HepG2 (cell line): ENCODE data around the gene CTRL. TPM values are rescaled to one million over a fixed set of nuclear protein-coding genes. Genes with fewer than 3 reads are reported as not detected.

Source experiments
- CREM ChIP-seq, 2 experiments: sonication (generic) in 1 of 2; formaldehyde crosslinking in 1 of 2; IDR thresholded peaks; 2 replicates each; pipeline versions ENCODE4 v1.4.0 to v1.6.1; 2016 to 2020; ENCODE audit warnings: antibody characterized with exemption in 1 of 2, mild to moderate bottlenecking in 1 of 2, missing genetic modification reagents in 1 of 2
- ELF1 ChIP-seq: sonication (generic); formaldehyde crosslinking; IDR thresholded peaks from 2 replicates; pipeline ENCODE4 v1.4.0; 2020; ENCODE audit warnings: missing genetic modification reagents
- ETV5 ChIP-seq: IDR thresholded peaks from 2 replicates; pipeline ENCODE4 v1.6.1; 2018; ENCODE audit warnings: missing biosample characterization, missing genetic modification reagents, inconsistent platforms, borderline replicate concordance
- FOSL1 ChIP-seq: sonication (generic); formaldehyde crosslinking; IDR thresholded peaks from 2 replicates; pipeline ENCODE4 v1.9.0; 2021; ENCODE audit warnings: missing genetic modification reagents, borderline replicate concordance
- HINFP ChIP-seq: sonication (generic); formaldehyde crosslinking; IDR thresholded peaks from 2 replicates; pipeline ENCODE4 v1.4.0; 2020; ENCODE audit warnings: low read depth, mild to moderate bottlenecking, missing genetic modification reagents
- MAFG ChIP-seq: sonication (generic); formaldehyde crosslinking; IDR thresholded peaks from 2 replicates; pipeline ENCODE4 v1.5.1; 2020; ENCODE audit warnings: mild to moderate bottlenecking, missing genetic modification reagents
- SP5 ChIP-seq: IDR thresholded peaks from 2 replicates; pipeline ENCODE4 v1.6.1; 2016; ENCODE audit warnings: low read depth, borderline replicate concordance
- SUZ12 ChIP-seq: fragments of 150-350 bp; IDR thresholded peaks from 2 replicates; pipeline ENCODE4 v1.6.1; 2014; ENCODE audit warnings: low read depth, low read length
- ZFY ChIP-seq: sonication (generic); formaldehyde crosslinking; IDR thresholded peaks from 2 replicates; pipeline ENCODE4 v1.4.0; 2020; ENCODE audit warnings: missing genetic modification reagents
- ZNF382 ChIP-seq: sonication (generic); formaldehyde crosslinking; IDR thresholded peaks from 2 replicates; pipeline ENCODE4 v1.5.0; 2020; ENCODE audit warnings: missing genetic modification reagents, mild to moderate bottlenecking, borderline replicate concordance
- ZNF564 ChIP-seq: sonication (generic); formaldehyde crosslinking; IDR thresholded peaks from 2 replicates; pipeline ENCODE4 v1.8.1; 2023; ENCODE audit warnings: mild to moderate bottlenecking, missing genetic modification reagents
- ZNF766 ChIP-seq: sonication (generic); formaldehyde crosslinking; IDR thresholded peaks from 2 replicates; pipeline ENCODE4 v1.5.0; 2020; ENCODE audit warnings: missing genetic modification reagents, borderline replicate concordance
- polyA plus RNA-seq, 8 experiments: library from polyadenylated mRNA; depleted of rRNA in 3 of 8; stranded (reverse) in 7 of 8; unstranded in 1 of 8; fragments of >200 nt; fragmentation: Illumina TruSeq in 4 of 8; extraction: Trizol in 4 of 8; gene quantifications; 2 replicates each; pipeline versions ENCODE4 v1.2.1 to v1.2.3, GENCODE V29; 2011 to 2016; ENCODE audit warnings: low read depth in 4 of 8, missing spikeins in 1 of 8, mixed read lengths in 1 of 8; ENCODE audit not compliant: insufficient read depth in 1 of 8
- total RNA-seq, 5 experiments: library from RNA; depleted of rRNA; stranded (reverse); fragments of >200 nt; fragmentation: Illumina TruSeq; extraction: Trizol; gene quantifications; 2 replicates each; pipeline ENCODE4 v1.2.3, GENCODE V29; 2016; ENCODE audit warnings: low read depth in 1 of 5
- TF ChIP-seq, protein P1 (sequence below): sonication (generic); formaldehyde crosslinking; IDR thresholded peaks from 2 replicates; pipeline ENCODE4 v1.4.0; 2020; ENCODE audit warnings: missing genetic modification reagents, borderline replicate concordance
- TF ChIP-seq, protein P2 (sequence below): sonication (generic); formaldehyde crosslinking; IDR thresholded peaks from 2 replicates; pipeline ENCODE4 v1.8.0; 2022; ENCODE audit warnings: mild to moderate bottlenecking, missing genetic modification reagents; ENCODE audit not compliant: insufficient replicate concordance
- TF ChIP-seq, protein P3 (sequence below): sonication (generic); formaldehyde crosslinking; IDR thresholded peaks from 2 replicates; pipeline ENCODE4 v1.8.0; 2022; ENCODE audit warnings: missing genetic modification reagents, mild to moderate bottlenecking, inconsistent platforms, borderline replicate concordance
- TF ChIP-seq, protein P4 (sequence below): sonication (generic); formaldehyde crosslinking; conservative IDR thresholded peaks from 2 replicates; pipeline ENCODE4 v1.4.0; 2020; ENCODE audit warnings: mild to moderate bottlenecking, missing genetic modification reagents, moderate library complexity

The CTRL gene
- total and polyA plus RNA-seq, 2 of the 13 experiments (the other 11 are each of a cell fraction or from before 2014, with no cell fraction given) = 1.9 to 2.7 TPM

GRCh38 chr16:67901734-67902133 is 29.9 kb downstream of the CTRL start (continued):
- TF ChIP-seq, protein P1, sequence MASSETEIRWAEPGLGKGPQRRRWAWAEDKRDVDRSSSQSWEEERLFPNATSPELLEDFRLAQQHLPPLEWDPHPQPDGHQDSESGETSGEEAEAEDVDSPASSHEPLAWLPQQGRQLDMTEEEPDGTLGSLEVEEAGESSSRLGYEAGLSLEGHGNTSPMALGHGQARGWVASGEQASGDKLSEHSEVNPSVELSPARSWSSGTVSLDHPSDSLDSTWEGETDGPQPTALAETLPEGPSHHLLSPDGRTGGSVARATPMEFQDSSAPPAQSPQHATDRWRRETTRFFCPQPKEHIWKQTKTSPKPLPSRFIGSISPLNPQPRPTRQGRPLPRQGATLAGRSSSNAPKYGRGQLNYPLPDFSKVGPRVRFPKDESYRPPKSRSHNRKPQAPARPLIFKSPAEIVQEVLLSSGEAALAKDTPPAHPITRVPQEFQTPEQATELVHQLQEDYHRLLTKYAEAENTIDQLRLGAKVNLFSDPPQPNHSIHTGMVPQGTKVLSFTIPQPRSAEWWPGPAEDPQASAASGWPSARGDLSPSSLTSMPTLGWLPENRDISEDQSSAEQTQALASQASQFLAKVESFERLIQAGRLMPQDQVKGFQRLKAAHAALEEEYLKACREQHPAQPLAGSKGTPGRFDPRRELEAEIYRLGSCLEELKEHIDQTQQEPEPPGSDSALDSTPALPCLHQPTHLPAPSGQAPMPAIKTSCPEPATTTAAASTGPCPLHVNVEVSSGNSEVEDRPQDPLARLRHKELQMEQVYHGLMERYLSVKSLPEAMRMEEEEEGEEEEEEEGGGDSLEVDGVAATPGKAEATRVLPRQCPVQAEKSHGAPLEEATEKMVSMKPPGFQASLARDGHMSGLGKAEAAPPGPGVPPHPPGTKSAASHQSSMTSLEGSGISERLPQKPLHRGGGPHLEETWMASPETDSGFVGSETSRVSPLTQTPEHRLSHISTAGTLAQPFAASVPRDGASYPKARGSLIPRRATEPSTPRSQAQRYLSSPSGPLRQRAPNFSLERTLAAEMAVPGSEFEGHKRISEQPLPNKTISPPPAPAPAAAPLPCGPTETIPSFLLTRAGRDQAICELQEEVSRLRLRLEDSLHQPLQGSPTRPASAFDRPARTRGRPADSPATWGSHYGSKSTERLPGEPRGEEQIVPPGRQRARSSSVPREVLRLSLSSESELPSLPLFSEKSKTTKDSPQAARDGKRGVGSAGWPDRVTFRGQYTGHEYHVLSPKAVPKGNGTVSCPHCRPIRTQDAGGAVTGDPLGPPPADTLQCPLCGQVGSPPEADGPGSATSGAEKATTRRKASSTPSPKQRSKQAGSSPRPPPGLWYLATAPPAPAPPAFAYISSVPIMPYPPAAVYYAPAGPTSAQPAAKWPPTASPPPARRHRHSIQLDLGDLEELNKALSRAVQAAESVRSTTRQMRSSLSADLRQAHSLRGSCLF (CRISPR knock-in tag) = no peak
- TF ChIP-seq ZFY (0 out of 2 replicates have a peak, but pooled peaks have one; percentile 15), ZNF564 (CRISPR knock-in tag) (no peak), SUZ12 (no peak), FOSL1 (CRISPR knock-in tag) (no peak), ELF1 (CRISPR knock-in tag) (no peak), ZNF766 (CRISPR knock-in tag) (no peak), ETV5 (no peak), ZNF382 (CRISPR knock-in tag) (no peak), SP5 (CRISPR knock-in tag) (peak; percentile 83), MAFG (CRISPR knock-in tag) (no peak), CREM (IDR thresholded peaks at IDR 0.05) (no peak), CREM (CRISPR knock-in tag; IDR thresholded peaks at IDR 0.05) (no peak), HINFP (CRISPR knock-in tag) (0 out of 2 replicates have a peak, but pooled peaks have one; percentile 12)
- TF ChIP-seq, protein P2, sequence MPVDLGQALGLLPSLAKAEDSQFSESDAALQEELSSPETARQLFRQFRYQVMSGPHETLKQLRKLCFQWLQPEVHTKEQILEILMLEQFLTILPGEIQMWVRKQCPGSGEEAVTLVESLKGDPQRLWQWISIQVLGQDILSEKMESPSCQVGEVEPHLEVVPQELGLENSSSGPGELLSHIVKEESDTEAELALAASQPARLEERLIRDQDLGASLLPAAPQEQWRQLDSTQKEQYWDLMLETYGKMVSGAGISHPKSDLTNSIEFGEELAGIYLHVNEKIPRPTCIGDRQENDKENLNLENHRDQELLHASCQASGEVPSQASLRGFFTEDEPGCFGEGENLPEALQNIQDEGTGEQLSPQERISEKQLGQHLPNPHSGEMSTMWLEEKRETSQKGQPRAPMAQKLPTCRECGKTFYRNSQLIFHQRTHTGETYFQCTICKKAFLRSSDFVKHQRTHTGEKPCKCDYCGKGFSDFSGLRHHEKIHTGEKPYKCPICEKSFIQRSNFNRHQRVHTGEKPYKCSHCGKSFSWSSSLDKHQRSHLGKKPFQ (CRISPR knock-in tag) = peak; percentile 20
- TF ChIP-seq, protein P3, sequence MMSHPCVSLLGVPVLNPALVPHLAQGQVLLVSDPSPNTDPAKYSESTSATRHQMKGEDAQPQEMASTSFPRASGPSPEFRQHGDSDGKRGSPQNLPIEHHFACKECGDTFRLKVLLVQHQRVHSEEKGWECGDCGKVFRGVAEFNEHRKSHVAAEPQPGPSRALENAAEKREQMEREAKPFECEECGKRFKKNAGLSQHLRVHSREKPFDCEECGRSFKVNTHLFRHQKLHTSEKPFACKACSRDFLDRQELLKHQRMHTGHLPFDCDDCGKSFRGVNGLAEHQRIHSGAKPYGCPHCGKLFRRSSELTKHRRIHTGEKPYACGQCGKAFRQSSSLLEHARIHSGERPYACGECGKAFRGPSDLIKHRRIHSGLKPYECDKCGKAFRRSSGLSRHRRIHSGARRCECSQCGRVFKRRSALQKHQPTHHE (CRISPR knock-in tag) = no peak
- TF ChIP-seq, protein P4, sequence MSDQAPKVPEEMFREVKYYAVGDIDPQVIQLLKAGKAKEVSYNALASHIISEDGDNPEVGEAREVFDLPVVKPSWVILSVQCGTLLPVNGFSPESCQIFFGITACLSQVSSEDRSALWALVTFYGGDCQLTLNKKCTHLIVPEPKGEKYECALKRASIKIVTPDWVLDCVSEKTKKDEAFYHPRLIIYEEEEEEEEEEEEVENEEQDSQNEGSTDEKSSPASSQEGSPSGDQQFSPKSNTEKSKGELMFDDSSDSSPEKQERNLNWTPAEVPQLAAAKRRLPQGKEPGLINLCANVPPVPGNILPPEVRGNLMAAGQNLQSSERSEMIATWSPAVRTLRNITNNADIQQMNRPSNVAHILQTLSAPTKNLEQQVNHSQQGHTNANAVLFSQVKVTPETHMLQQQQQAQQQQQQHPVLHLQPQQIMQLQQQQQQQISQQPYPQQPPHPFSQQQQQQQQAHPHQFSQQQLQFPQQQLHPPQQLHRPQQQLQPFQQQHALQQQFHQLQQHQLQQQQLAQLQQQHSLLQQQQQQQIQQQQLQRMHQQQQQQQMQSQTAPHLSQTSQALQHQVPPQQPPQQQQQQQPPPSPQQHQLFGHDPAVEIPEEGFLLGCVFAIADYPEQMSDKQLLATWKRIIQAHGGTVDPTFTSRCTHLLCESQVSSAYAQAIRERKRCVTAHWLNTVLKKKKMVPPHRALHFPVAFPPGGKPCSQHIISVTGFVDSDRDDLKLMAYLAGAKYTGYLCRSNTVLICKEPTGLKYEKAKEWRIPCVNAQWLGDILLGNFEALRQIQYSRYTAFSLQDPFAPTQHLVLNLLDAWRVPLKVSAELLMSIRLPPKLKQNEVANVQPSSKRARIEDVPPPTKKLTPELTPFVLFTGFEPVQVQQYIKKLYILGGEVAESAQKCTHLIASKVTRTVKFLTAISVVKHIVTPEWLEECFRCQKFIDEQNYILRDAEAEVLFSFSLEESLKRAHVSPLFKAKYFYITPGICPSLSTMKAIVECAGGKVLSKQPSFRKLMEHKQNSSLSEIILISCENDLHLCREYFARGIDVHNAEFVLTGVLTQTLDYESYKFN (CRISPR knock-in tag) = peak; percentile 41
